Skeletal muscle tissue (tissue), 4 donors: ENCODE results near the gene SEMA7A. TPM values are rescaled to one million over a fixed set of nuclear protein-coding genes. Genes with fewer than 3 reads are reported as not detected.
"Not testable (repeated sequence)": the region's sequence is repeated elsewhere in the genome, so short reads cannot be mapped to it uniquely, and the experiment has no call there.

Experiments used
- H3K27ac ChIP-seq: one replicate; pipeline ENCODE4 v1.7.0; 2013; ENCODE audit warnings: mild to moderate bottlenecking, low read depth, low read length, inconsistent platforms
- H3K27me3 ChIP-seq, 3 donors: one replicate each; pipeline ENCODE4 v1.7.0; 2013; ENCODE audit warnings: low read length in 3 of 3; ENCODE audit not compliant: control insufficient read depth in 3 of 3, insufficient read depth in 3 of 3
- H3K36me3 ChIP-seq, 3 donors: one replicate each; pipeline ENCODE4 v1.7.0; 2013; ENCODE audit warnings: low read length in 3 of 3; ENCODE audit not compliant: control insufficient read depth in 3 of 3, insufficient read depth in 3 of 3
- H3K4me1 ChIP-seq, 3 donors: one replicate each; pipeline ENCODE4 v1.7.0; 2013; ENCODE audit warnings: low read length in 3 of 3, mild to moderate bottlenecking in 3 of 3; ENCODE audit not compliant: control insufficient read depth in 3 of 3, insufficient read depth in 3 of 3
- H3K4me3 ChIP-seq, 3 donors: one replicate each; pipeline ENCODE4 v1.7.0; 2013; ENCODE audit warnings: low read length in 3 of 3
- H3K9ac ChIP-seq, 3 donors: one replicate each; pipeline ENCODE4 v1.7.0; 2013; ENCODE audit warnings: low read length in 3 of 3, mild to moderate bottlenecking in 3 of 3, moderate library complexity in 2 of 3, low read depth in 1 of 3
- H3K9me3 ChIP-seq, 3 donors: one replicate each; pipeline ENCODE4 v1.7.0; 2013; ENCODE audit warnings: low read length in 3 of 3; ENCODE audit not compliant: control insufficient read depth in 3 of 3
- total RNA-seq: library from RNA; depleted of rRNA; stranded (reverse); fragments of >200 nt; gene quantifications from one replicate; pipeline ENCODE4 v1.2.3, GENCODE V29; 2014
- donor health status: Osteomylitis.

The SEMA7A gene
- total RNA-seq, 1 donor from 2014 or later = 5.2 TPM

DNA sequence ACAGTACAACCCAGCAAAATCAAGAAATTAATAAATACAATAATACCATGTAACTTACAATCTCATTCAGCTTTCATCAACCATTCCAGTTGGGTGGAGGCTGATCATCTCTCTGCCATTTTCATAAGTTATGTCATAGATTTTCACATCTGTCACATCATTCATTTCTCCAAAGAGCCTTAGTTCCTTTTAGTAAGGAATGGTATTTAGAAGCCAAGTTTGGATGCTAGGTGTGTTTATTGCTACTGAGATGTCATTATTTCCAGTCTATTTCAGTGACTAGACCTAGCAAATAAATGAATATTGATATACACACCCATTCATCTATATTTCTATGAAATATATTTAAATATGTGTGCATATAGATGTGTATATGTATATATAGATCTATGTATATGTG, 29.9 kb upstream of the SEMA7A start:
- Histone ChIP-seq H3K36me3 (peaks cover 0 to 2% (median 2%) of the 10 kb centered on the region in 3 donors), H3K9ac (no peak overlapping the region), H3K4me3 (no peak overlapping the region), H3K27me3 (no peaks in the 10 kb centered on the region), H3K4me1 (peaks cover 13 to 21% (median 20%) of the 10 kb centered on the region in 3 donors), H3K9me3 (no peaks in the 10 kb centered on the region), H3K27ac (no peak overlapping the region)

DNA sequence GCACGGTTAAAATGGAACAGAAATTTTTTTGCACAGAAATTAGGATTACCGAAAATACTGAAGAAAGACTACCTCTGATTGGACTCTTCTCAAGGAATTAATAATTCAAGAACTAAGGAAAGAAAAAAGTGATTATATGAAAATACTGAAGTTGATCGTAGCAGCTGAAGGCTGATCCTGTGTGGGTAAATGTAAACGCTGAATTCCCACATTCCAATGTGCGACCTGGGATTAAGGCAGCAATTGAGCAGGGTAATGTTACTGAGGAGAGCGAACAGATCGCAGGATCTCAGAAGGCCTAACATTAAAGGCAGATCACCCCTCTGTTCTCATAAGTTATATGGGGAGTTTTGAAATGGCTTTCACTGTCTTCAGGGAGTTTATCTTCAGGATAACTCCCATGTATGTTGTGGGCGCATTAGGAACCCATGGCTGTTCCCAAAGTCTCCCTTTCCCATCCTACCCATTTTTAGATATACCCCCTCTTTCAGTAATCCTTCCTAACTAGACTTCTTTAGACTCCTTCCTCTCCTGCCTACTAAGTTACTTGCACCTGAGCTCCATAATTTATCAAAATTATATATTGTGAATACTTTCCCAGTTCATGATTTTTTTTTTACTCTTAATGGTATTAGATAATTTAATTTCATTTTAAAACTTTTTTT, 28.2 kb upstream of the SEMA7A start:
- no peaks in the 10 kb centered on the region for H3K9me3 ChIP-seq
- H3K4me3 ChIP-seq = peak overlapping the region; percentile 91 to 99 (median 95)
- no peaks in the 10 kb centered on the region for H3K27me3 ChIP-seq
- H3K9ac ChIP-seq = peak overlapping the region; percentile 13 to 95 (median 91)
- H3K4me1 ChIP-seq = peaks cover 13 to 21% (median 20%) of the 10 kb centered on the region in 3 donors
- H3K27ac ChIP-seq = peak overlapping the region; percentile 93
- H3K36me3 ChIP-seq = peaks cover 4 to 6% (median 6%) of the 10 kb centered on the region in 3 donors

DNA sequence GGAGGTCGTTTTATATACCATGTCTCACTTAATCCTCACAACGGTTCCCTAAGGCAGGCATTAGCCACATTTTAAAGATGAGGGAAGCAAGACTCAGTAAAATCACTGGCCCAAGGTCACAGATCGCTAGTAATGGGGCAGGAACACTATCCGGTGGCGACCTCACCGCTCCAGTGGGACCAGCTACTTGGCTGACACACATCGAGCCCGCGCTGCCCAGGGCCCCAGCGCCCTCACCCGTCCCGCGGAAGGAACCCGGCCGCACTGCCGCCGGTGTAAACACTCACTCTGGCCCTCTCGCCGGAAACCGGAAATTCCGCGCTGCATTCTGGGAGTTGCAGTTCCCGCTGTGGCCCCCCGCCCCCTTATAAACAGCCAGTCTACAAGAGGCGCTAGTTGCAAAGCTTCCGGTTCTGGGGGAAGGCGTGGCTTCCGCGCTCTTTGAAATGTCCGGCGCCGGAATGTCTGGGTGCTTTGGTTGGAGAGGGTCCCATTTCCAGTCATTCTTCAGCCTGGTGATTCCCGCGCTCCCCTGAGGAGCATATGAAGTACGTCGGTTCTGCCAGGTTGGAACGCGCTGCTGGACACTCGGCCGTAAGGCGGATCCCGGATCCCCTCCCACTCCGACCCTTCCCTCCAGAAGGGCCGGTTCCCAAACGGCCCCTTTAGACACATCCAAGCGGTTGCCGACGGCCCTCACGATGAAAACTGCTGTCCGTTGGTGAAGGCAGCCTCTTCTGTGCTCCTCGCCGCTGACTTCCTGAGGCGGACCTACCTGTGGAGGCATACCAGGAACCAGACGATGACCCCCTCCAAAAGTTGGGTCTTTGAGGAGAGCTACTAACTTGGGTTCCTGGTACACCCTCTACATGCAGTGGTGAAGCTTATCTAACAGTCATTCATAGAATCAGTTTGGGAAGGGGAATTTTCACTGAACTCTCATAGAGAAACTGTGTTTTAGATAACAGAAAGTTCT, 27.4 kb upstream of the SEMA7A start, which contains the start of gene UBL7:
UBL7 (minus strand) TSS at position 290 of the 976 bp plus-strand sequence. CDS start 2,293 bp downstream, outside the sequence.
- H3K4me1 ChIP-seq = peaks cover 13 to 21% (median 20%) of the 10 kb centered on the region in 3 donors
- H3K9me3 ChIP-seq = no peaks in the 10 kb centered on the region
- peak within 1 kb of the TSS; percentile 91 to 99 (median 95) for H3K4me3 ChIP-seq
- H3K9ac ChIP-seq = peak within 1 kb of the TSS; percentile 91 to 99 (median 95)
- H3K36me3 ChIP-seq = peaks cover 7 to 15% (median 13%) of the 10 kb centered on the region in 3 donors
- H3K27me3 ChIP-seq = no peaks in the 10 kb centered on the region
- H3K27ac ChIP-seq = peak within 1 kb of the TSS; percentile 93

DNA sequence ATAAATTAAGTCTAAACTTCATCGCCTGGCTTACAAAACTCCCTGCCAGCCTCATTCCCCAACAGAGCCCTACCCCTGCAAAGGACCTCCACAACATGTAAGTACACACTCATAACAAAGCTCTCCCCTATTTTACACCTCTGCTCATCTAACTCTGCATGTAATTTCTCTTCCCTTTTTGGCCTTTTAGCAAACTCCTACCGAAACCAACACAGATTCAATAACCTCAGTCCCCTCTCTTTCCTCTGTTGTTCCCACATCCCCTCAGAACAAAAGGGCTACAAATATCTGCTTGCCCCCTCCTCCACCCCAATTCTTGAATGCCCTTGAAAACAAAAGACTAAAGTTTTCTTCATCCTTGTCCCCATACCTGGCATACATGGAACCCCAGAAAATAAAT, 26.5 kb upstream of the SEMA7A start:
- peak overlapping the region; percentile 93 for H3K27ac ChIP-seq
- H3K36me3 ChIP-seq = peaks cover 7 to 18% (median 15%) of the 10 kb centered on the region in 3 donors
- no peaks in the 10 kb centered on the region for H3K9me3 ChIP-seq
- no peaks in the 10 kb centered on the region for H3K27me3 ChIP-seq
- H3K4me3 ChIP-seq = peak overlapping the region; percentile 91 to 99 (median 95)
- H3K4me1 ChIP-seq = peaks cover 13 to 21% (median 20%) of the 10 kb centered on the region in 3 donors
- H3K9ac ChIP-seq = peak overlapping the region; percentile 91 to 99 (median 95)

DNA sequence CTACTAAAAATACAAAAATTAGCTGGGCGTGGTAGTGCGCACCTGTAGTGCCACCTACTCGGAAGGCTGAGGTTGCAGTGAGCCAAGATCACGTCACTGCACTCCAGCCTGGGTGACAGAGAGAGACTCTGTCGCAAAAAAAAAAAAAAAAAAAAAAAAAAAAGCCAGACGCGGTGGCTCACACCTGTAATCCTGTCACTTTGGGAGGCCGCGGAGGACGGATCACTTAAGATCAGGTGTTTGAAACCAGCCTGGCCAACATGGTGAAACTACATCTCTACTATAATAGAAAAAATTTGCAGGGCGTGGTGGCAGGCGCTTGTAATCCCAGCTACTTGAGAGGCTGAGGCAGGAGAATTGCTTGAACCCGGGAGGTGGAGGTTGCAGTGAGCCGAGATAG, 26.0 kb upstream of the SEMA7A start:
- peaks cover 7 to 20% (median 18%) of the 10 kb centered on the region in 3 donors for H3K36me3 ChIP-seq
- H3K27ac ChIP-seq, H3K4me3 ChIP-seq, H3K9me3 ChIP-seq, H3K27me3 ChIP-seq: not testable (repeated sequence)
- peak overlapping the region in 1 of 3 donors; percentile 99 for H3K9ac ChIP-seq
- peaks cover 13 to 21% (median 20%) of the 10 kb centered on the region in 3 donors for H3K4me1 ChIP-seq

DNA sequence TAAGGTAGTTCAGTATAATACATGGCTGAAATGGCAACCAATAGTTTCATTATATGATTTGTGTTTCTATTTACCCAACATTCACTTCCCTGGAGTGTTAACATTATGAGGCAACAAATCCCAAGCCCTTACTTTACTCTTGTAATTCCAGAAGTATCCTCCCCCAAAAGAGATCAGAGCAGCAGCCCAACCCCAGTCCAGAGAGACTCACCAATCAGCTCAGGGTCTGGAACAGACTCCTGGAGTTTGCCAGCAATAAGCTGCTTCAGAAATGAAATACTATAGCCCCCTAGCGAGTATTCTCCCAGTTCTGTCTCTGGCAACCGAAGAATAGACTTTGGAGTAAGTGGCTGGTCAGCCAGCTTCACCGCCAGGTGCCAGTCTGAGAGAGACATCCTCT, 24.7 kb upstream of the SEMA7A start:
- no peaks in the 10 kb centered on the region for H3K27me3 ChIP-seq
- no peaks in the 10 kb centered on the region for H3K9me3 ChIP-seq
- H3K4me1 ChIP-seq = peaks cover 19 to 21% (median 20%) of the 10 kb centered on the region in 3 donors
- no peak overlapping the region for H3K27ac ChIP-seq
- no peak overlapping the region for H3K4me3 ChIP-seq
- peaks cover 10 to 27% (median 25%) of the 10 kb centered on the region in 3 donors for H3K36me3 ChIP-seq
- no peak overlapping the region for H3K9ac ChIP-seq

DNA sequence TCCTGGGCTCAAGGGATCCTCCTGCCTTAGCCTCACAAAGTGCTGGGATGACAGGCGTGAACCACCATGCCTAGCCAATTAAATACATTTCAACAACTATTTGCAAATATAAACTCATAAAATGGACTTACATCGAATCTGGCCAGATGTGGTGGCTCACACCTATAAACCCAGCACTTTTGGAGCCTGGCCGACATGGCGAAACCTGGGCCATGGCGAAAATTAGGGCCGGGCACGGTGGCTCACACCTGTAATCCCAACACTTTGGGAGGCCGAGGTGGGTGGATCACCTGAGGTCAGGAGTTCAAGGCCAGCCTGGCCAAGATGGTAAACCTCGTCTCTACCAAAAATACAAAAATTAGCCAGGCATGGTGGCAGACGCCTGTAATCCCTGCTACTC, 23.3 kb upstream of the SEMA7A start:
- H3K36me3 ChIP-seq = peaks cover 22 to 38% (median 36%) of the 10 kb centered on the region in 3 donors
- not testable (repeated sequence) for H3K4me3 ChIP-seq
- peaks cover 16 to 19% (median 17%) of the 10 kb centered on the region in 3 donors for H3K4me1 ChIP-seq

DNA sequence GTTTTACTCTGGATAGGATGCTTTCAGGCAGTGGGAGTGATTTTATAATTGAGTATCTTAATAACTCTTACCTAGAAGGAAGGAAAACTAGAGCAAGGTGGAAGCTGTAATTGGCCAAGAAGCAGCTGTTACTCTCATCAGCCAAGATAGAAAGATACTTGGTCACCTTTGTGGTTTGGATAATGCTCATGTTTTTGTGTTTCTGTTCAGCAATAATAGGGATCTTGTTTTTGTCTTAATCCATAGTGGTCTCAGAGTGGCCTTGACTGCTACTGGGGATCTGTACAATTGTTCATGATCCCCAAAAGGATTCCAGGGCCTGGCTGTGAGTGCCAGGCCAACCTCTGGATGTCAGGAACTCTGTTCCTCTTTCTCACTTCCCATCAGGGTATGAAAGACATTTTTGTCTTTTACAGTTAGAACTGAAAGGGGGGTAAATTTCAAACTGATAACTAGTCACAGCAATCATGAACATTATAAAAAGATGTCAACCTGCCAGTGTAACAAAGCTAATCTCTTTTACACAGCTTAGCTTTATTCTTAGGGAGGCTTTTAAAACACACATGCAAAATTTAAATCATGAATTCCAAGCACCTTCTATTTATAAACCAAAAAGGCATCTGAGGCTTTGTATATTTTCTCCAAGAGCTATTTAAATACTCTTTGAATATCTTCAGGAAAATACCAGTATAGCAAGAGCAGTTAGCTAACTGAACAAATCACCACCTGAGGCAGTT, 21.2 kb upstream of the SEMA7A start:
- Histone ChIP-seq H3K27me3 (no peaks in the 10 kb centered on the region), H3K9ac (no peak overlapping the region), H3K36me3 (peaks cover 35 to 58% (median 52%) of the 10 kb centered on the region in 3 donors), H3K4me1 (peaks cover under 1 to 8% (median 2%) of the 10 kb centered on the region in 3 donors), H3K9me3 (no peaks in the 10 kb centered on the region), H3K4me3 (no peak overlapping the region), H3K27ac (no peak overlapping the region)

More for the DNA sequence above, 23.3 kb upstream of the SEMA7A start:
- not testable (repeated sequence) for H3K9ac ChIP-seq, H3K27ac ChIP-seq, H3K27me3 ChIP-seq, H3K9me3 ChIP-seq

DNA sequence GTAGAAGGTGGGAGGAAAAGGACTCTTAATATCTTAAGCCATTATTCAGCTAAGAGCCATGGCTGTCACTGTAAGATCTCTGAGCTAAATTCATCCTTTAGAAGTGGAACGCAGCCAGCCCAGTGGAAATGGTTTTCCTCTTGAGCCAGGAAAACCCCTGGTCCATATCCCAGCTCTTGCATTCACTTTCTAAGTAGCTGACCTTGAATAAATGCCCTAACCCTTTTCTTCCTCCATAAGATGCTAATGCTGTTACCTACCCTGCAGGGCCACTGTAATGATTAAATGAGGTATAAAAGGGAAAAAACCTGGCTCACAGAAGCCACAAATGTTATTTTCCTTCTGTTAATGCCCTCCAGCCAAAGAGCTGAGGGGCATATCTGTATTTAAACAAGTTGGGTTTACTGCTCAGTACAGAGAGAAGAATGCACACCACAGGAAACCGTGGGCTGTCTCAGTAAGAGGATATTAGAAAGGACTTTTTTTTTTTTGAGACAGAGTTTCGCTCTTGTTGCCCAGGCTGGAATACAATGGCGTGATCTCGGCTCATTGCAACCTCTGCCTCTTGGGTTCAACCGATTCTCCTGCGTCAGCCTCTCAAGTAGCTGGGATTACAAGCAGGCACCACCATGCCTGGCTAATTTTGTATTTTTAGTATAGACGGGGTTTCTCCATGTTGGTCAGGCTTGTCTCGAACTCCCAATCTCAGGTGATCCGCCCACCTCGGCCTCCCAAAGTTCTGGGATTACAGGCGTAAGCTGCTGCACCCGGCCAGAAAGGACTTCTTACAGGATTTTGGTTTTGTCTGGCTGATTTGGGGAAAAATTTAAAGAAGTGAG, 20.4 kb upstream of the SEMA7A start:
- Histone ChIP-seq H3K27me3 (no peaks in the 10 kb centered on the region), H3K9me3 (no peaks in the 10 kb centered on the region), H3K4me3 (no peak overlapping the region), H3K36me3 (peaks cover 43 to 66% (median 57%) of the 10 kb centered on the region in 3 donors), H3K27ac (no peak overlapping the region), H3K9ac (no peak overlapping the region), H3K4me1 (peaks cover 0 to 8% (median 0%) of the 10 kb centered on the region in 3 donors)
